ENCODE measurements around the gene HES6. TPM values are rescaled to one million over a fixed set of nuclear protein-coding genes. Genes with fewer than 3 reads are reported as not detected.

Gene HES6
- total RNA-seq, 4 donors from 2014 or later = 3.8 to 19.5 (median 12.2) TPM

DNA sequence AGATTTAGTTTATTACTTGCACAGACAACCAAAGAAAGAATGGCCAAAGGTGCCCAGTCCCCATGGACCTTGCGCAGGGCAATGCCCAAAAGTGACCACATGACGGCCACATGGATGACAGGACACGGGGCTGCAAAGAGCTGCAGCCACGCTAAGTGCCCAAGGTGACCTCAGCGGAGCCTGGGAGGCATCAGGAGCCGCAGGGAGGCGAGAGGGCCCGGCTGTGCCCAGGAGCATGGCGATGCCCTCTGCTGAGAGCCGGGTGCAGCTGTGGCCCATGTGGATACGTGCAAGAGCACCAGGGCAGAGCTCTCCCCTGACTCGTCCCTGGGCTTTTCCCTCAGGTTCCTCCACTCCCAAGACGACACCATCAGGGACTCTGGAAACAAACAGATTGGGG is 14.7 kb downstream of the HES6 start:
- no peak for ATAC-seq
- peaks cover 0 to 7% of the 10 kb centered on the region in 2 donors for H3K36me3 ChIP-seq
- H3K4me1 ChIP-seq = peaks cover 0 to 31% (median 6%) of the 10 kb centered on the region in 3 donors
- no peaks in the 10 kb centered on the region for H3K9me3 ChIP-seq
- TF ChIP-seq POLR2A (IDR thresholded peaks at IDR 0.05) = no peak
- TF ChIP-seq POLR2AphosphoS5 (IDR thresholded peaks at IDR 0.05) = no peak
- TF ChIP-seq EP300 (IDR thresholded peaks at IDR 0.05) = no peak
- TF ChIP-seq, protein P1, sequence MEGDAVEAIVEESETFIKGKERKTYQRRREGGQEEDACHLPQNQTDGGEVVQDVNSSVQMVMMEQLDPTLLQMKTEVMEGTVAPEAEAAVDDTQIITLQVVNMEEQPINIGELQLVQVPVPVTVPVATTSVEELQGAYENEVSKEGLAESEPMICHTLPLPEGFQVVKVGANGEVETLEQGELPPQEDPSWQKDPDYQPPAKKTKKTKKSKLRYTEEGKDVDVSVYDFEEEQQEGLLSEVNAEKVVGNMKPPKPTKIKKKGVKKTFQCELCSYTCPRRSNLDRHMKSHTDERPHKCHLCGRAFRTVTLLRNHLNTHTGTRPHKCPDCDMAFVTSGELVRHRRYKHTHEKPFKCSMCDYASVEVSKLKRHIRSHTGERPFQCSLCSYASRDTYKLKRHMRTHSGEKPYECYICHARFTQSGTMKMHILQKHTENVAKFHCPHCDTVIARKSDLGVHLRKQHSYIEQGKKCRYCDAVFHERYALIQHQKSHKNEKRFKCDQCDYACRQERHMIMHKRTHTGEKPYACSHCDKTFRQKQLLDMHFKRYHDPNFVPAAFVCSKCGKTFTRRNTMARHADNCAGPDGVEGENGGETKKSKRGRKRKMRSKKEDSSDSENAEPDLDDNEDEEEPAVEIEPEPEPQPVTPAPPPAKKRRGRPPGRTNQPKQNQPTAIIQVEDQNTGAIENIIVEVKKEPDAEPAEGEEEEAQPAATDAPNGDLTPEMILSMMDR (IDR thresholded peaks at IDR 0.05) = no peak
- no peaks in the 10 kb centered on the region for H3K27me3 ChIP-seq
- WGBS, 2 donors (ENCODE audit: low coverage in 1 of 2) = 64 to 95% methylated on average over 3 of the region's 13 CpGs
- H3K4me3 ChIP-seq = no peak overlapping the region
- H3K27ac ChIP-seq = no peak overlapping the region

DNA sequence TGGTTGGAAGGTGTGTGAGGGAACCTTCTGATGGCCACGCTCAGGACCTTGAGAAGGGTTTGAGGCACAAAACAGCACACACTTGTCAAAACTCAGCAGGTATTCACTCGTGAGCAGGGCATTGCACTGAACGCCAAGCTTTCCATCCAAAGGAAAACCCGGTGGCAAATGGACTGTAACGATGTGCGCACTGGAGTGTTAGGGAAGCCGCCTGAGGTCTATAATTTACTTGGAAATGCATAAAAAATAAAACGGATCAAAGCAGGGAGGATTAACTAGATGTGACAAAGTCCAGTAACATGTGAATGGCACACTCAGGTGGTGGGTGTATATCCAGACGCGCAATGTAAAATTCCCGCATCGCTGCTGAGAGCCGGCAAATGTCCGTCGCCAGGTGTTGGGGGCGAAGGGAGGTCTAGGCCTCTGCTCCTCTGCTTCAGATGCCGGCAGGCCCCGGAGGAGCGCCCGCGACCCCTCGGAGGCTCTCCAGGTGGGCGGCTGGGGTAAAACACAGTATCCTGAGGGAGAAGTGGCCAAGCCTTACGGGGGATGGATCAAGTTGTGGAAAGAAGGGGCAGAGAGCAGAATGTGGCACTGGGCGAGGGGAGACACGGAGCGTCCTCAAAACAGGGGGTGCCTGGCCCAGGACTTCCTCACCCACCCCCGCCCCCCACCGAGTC is 15.3 kb downstream of the HES6 start:
- no peak for ATAC-seq
- WGBS, 2 donors (ENCODE audit: low coverage in 1 of 2) = 90 to 97% methylated on average over 10 to 22 of the region's 29 CpGs
- no peaks in the 10 kb centered on the region for H3K27me3 ChIP-seq
- no peaks in the 10 kb centered on the region for H3K9me3 ChIP-seq
- H3K27ac ChIP-seq = no peak overlapping the region
- H3K4me1 ChIP-seq = peaks cover 0 to 25% (median 6%) of the 10 kb centered on the region in 3 donors
- no peak for TF ChIP-seq POLR2AphosphoS5 (IDR thresholded peaks at IDR 0.05)
- TF ChIP-seq, protein P1 (IDR thresholded peaks at IDR 0.05) = no peak
- no peak for TF ChIP-seq EP300 (IDR thresholded peaks at IDR 0.05)
- TF ChIP-seq POLR2A (IDR thresholded peaks at IDR 0.05) = no peak
- H3K36me3 ChIP-seq = peaks cover 0 to 7% of the 10 kb centered on the region in 2 donors
- H3K4me3 ChIP-seq = no peak overlapping the region

GRCh38 chr2:238220892-238221521 is 18.8 kb downstream of the HES6 start:
- Histone ChIP-seq H3K4me3 (peak overlapping the region in 1 of 2 donors; percentile 16), H3K27me3 (peaks cover 1% of the 10 kb centered on the region), H3K4me1 (peaks cover 0 to 9% (median 5%) of the 10 kb centered on the region in 3 donors), H3K27ac (peak overlapping the region in 2 of 4 donors; percentile 49 to 50), H3K9me3 (no peaks in the 10 kb centered on the region), H3K36me3 (peaks cover 0 to 7% of the 10 kb centered on the region in 2 donors)
- ATAC-seq = peak; percentile 61
- no CpG with 5 or more reads among the region's 23 CpGs for WGBS, 2 donors (ENCODE audit: low coverage in 1 of 2)
- TF ChIP-seq POLR2A (IDR thresholded peaks at IDR 0.05) (no peak), POLR2AphosphoS5 (IDR thresholded peaks at IDR 0.05) (no peak), EP300 (IDR thresholded peaks at IDR 0.05) (no peak)
- TF ChIP-seq, protein P1 (IDR thresholded peaks at IDR 0.05) = no peak

GRCh38 chr2:238220274-238220891 is 19.5 kb downstream of the HES6 start:
- H3K4me3 ChIP-seq = peak overlapping the region in 1 of 2 donors; percentile 16
- H3K27ac ChIP-seq = peak overlapping the region in 1 of 4 donors; percentile 49
- TF ChIP-seq POLR2AphosphoS5 (IDR thresholded peaks at IDR 0.05) (no peak), POLR2A (IDR thresholded peaks at IDR 0.05) (no peak), EP300 (IDR thresholded peaks at IDR 0.05) (no peak)

GRCh38 chr2:238216651-238217184 is 23.1 kb downstream of the HES6 start:
- 88 to 100% methylated on average over 1 of the region's 2 CpGs for WGBS, 2 donors (ENCODE audit: low coverage in 1 of 2)
- Histone ChIP-seq H3K4me3 (no peak overlapping the region), H3K4me1 (no peaks in the 10 kb centered on the region), H3K27ac (no peak overlapping the region), H3K27me3 (peaks cover 6% of the 10 kb centered on the region), H3K36me3 (no peaks in the 10 kb centered on the region), H3K9me3 (no peaks in the 10 kb centered on the region)
- no peak for ATAC-seq
- TF ChIP-seq POLR2A (IDR thresholded peaks at IDR 0.05) (no peak), EP300 (IDR thresholded peaks at IDR 0.05) (no peak)

More at GRCh38 chr2:238220274-238220891, 19.5 kb downstream of the HES6 start:
- 60 to 77% methylated on average over 2 to 3 of the region's 10 CpGs for WGBS, 2 donors (ENCODE audit: low coverage in 1 of 2)
- peaks cover 0 to 3% (median 0%) of the 10 kb centered on the region in 3 donors for H3K4me1 ChIP-seq
- peaks cover 0 to 7% of the 10 kb centered on the region in 2 donors for H3K36me3 ChIP-seq
- H3K27me3 ChIP-seq = peaks cover 6% of the 10 kb centered on the region
- no peaks in the 10 kb centered on the region for H3K9me3 ChIP-seq
- no peak for ATAC-seq

Measured in gastroesophageal sphincter (tissue), 4 donors.